PC-3 (cell line): Measurements from ENCODE around the gene ERICH4.

Source experiments
- EZH2 ChIP-seq: fragments of 300-600 bp; sonication (generic); IDR thresholded peaks from one replicate; pipeline ENCODE4 v1.6.1; 2017; ENCODE audit warnings: antibody characterized with exemption, mild to moderate bottlenecking, low read length; ENCODE audit not compliant: unreplicated experiment
- EZH2phosphoT487 ChIP-seq: fragments of 300-600 bp; sonication (generic); IDR thresholded peaks from 2 replicates; pipeline ENCODE4 v1.6.1; 2018; ENCODE audit warnings: mild to moderate bottlenecking, antibody characterized with exemption, low read length, borderline replicate concordance
- TF ChIP-seq, protein P1 (sequence below): fragments of 300-600 bp; sonication (generic); conservative IDR thresholded peaks from 2 replicates; pipeline ENCODE4 v1.5.1; 2017; ENCODE audit warnings: antibody characterized with exemption, low read depth, mild to moderate bottlenecking, low read length

DNA sequence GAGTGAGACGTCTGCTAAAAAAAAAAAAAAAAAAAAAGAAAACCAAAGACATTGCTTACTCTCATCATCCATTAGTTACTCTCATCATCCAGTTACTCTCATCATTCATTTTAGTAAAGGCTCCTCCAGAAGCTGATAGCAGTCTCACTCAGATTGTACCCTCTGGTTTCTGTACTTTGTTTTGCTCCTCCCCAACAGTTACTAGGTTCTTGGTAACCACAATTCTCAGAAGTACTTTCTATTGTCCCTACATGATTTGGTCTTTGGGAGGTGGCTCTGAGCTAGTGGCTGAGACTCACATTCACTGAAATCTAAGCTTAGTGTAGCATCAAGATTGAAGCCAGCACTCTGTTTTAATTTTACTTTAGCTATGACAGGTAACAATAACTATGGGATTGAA, 14.3 kb downstream of the ERICH4 start:
- TF ChIP-seq EZH2phosphoT487 = no peak
- TF ChIP-seq, protein P1, sequence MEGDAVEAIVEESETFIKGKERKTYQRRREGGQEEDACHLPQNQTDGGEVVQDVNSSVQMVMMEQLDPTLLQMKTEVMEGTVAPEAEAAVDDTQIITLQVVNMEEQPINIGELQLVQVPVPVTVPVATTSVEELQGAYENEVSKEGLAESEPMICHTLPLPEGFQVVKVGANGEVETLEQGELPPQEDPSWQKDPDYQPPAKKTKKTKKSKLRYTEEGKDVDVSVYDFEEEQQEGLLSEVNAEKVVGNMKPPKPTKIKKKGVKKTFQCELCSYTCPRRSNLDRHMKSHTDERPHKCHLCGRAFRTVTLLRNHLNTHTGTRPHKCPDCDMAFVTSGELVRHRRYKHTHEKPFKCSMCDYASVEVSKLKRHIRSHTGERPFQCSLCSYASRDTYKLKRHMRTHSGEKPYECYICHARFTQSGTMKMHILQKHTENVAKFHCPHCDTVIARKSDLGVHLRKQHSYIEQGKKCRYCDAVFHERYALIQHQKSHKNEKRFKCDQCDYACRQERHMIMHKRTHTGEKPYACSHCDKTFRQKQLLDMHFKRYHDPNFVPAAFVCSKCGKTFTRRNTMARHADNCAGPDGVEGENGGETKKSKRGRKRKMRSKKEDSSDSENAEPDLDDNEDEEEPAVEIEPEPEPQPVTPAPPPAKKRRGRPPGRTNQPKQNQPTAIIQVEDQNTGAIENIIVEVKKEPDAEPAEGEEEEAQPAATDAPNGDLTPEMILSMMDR = no peak
- TF ChIP-seq EZH2 = no peak
